ENCODE data around the gene CDC42BPA.
A peak's percentile ranks its signal among the peaks of the same experiment; 100 is the strongest.
"Not testable (repeated sequence)": the region's sequence is repeated elsewhere in the genome, so short reads cannot be mapped to it uniquely, and the experiment has no call there.

Gene CDC42BPA, protein sequence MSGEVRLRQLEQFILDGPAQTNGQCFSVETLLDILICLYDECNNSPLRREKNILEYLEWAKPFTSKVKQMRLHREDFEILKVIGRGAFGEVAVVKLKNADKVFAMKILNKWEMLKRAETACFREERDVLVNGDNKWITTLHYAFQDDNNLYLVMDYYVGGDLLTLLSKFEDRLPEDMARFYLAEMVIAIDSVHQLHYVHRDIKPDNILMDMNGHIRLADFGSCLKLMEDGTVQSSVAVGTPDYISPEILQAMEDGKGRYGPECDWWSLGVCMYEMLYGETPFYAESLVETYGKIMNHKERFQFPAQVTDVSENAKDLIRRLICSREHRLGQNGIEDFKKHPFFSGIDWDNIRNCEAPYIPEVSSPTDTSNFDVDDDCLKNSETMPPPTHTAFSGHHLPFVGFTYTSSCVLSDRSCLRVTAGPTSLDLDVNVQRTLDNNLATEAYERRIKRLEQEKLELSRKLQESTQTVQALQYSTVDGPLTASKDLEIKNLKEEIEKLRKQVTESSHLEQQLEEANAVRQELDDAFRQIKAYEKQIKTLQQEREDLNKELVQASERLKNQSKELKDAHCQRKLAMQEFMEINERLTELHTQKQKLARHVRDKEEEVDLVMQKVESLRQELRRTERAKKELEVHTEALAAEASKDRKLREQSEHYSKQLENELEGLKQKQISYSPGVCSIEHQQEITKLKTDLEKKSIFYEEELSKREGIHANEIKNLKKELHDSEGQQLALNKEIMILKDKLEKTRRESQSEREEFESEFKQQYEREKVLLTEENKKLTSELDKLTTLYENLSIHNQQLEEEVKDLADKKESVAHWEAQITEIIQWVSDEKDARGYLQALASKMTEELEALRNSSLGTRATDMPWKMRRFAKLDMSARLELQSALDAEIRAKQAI (N-terminal part only)

DNA sequence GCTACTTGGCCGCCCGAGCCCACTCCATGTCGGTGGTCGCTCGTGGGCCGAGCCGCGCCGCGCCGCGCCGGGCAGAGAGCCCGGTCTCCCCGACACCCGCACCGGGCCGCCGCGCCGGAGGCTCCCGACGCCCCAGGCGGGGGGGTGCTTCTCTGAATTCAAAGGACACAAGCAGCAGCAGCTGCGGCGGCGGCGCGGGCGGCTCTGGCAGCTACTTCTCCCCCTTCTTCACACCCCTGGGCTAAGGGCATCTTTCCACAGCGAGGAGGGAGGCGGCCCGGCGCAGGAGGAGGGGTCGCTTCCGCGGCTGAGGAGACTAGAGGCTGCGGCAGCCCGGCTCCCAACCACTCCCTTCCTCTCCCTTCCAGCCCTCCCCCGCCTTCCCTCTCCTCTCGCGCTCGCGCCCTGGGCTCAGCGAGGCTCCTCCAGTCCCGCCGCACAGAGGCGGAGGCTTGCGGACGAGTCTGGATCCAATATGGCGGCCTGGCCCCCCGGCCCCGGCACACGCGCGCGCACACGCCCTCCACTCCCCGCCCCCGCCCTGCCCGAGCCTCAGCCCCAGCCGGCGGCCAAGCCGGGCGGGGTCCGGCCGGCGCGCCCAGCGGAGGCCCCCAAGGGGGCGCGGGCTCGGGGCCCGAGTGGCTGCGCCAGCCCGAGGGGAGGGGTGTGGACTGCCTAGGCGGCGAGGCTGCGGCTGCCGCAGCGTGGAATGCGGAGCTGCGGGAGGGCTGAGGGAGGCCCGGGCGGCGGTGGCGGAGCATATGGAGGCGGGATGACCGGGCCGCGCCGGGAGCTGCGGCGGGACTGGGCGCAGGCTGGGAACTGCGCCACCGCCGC is at the start of gene CDC42BPA:
CDC42BPA (minus strand) TSS at position 477 of the 837 bp plus-strand sequence. CDS start 1,310 bp downstream, outside the sequence.
- DNase-seq, result peak; percentile 48

DNA sequence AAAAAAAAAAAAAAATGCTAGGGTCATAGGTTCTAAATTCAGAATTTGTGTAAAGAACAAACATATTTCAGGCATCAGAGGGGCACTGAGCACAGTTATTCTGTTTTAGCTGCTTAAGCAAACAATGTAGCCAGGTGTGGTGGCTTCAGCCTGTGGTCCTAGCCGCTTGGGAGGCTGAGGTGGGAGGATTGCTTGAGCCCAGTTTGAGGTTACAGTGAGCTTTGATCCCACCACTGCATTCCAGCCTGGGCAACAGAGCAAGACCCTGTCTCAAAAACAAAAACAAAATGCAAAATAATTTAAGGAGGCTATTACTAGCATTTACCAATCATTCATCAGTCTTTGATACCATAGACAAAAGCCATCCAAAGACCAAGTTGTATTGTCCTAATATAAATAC is 49.7 kb upstream of the CDC42BPA start:
- no peak for DNase-seq

DNA sequence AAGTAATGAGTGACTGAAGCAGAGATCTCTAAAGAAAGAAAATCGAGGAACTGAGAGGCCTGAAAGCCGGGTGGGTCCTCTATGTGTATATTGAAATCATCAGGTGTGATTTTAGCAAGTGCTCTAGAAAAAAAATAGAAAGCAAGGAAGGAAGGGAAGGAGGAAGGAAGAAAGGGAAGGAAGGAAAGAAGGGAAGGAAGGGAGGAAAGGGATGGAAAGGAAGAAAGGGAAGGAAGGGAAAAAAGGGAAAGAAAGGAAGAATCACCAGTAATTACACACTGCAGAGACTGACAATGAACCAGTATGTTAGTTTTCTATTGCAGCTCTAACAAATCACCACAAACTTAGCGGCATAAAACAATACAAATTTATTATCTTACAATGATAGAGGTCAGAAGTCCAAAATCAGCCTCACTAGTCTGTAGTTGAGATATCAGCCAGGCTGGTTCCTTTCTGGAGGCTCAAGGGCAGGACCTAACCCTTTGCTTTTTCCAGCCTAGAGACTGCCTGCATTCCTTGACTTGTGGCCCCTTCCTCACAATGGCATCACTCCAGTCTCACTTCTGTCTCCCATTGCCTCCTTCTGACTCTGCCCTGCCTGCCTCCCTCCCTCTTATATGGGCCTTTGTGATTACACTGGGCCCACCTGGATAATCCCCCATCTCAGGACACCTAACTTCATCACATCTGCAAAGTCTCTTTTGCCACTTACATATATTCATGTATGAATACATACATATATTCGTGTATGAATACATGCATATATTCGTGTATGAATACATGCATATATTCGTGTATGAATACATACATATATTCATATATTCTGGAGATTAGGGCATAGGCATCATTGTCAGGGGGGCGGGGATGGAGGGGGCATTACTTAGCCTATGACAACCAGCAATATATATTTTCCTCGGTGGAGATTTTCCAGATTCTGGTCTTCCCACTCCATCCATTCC is 47.5 kb upstream of the CDC42BPA start:
- DNase-seq, result no peak

DNA sequence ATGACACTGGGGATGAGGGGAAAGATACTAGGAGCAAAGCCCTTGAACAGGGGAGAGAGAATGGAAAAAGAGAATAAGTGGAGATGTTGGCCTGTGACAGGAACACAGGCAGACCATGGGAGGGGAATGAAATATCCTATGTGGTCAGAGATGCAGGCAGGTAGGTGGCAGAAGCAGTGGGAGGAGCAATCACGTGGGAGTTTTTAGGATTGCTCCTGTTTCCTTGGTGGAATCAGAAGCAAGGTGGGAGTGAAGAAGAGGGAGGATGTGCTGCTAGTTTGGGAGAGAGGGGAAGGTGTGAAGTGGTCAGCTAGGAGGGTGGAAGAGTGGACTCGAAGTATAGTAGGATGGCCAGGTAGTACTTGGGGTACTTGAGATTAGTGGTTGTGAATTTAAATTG is 46.4 kb upstream of the CDC42BPA start:
- DNase-seq, result no peak

DNA sequence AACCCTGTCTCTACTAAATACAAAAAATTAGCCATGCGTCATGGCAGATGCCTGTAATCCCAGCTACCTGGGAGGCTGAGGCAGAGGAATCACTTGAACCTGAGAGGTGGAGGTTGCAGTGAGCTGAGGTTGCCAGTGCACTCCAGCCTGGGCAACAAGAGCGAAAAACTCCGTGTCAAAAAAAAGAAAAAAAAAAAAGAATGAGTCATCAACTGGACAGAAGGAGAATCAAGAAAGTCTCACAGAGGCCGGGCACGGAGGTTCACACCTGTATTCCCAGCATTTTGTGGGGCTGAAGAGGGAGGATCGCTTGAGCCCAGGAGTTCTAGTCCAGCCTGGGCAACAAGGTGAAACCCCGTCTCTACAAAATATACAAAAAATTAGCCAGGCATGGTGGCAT is 45.5 kb upstream of the CDC42BPA start:
- DNase-seq, result no peak

DNA sequence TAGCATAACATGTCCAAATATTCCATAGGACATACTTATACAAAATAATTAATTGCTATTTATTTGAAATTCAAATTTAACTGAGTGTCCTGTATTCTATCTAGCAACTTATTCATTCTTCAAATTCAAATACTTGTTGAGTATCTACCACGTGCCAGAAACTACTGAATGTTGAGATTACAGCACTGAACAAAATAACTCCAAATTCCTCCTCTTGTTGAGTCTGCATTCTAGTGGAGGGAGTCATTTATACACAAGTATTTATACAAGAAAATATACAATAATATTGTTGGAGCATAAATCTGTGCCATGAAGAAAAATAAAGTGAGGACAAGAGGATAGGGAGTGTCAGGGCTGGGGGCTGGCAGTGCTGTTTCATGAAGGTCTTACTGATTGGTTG is 43.7 kb upstream of the CDC42BPA start:
- DNase-seq, result no peak

DNA sequence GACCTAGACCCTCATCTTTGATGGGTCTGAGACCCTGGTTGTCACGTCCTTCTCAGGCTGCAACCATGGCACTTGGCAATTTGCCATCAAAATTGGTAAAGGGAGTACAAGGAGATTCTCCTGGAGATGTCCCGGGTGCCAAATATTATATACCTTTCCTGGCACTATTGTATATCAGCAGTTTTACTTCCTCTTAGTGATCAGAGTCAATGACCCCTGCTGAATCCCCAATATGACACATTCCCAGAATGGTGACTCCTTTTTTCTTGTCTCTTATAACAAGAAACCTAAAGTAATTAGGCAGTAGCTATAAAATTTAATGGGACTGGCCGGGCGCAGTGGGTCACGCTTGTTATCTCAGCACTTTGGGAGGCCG is 39.6 kb upstream of the CDC42BPA start:
- no peak for DNase-seq

DNA sequence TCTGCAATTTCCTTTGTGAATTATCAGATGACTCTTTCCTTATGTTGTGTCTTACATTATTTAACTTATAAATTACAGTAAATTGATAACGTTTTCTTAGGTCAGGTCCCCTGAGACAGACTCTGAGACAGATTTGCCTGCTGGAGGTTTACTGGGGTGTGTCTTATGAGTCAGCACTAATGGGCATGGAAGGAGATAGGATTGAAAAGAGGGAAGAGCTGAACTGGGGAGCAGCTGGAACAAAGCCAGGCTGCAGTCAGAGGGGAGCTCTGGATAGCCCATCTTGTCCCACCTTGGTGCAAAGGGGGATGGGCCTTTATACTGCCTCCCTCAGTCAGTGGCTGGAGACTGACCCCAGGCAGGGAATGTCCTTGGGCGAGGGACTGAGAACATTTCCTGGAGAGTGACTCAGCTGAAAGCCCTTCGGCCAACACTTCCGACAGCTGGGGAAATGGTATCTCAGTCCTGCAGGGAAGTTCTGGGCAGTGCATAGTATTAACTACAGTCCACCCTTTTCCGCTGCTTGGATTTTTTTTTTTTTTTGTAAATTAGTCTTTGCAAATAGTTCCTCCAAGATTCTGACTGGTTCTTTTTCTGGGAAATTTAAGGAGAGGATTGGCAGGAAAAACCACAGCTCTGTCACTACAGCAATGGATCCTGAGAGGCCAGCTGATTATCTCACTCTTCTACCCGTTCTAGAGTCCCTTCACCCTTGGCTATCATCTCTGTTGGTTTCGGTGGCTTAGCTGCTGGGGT is 39.1 kb upstream of the CDC42BPA start:
- no peak for DNase-seq

DNA sequence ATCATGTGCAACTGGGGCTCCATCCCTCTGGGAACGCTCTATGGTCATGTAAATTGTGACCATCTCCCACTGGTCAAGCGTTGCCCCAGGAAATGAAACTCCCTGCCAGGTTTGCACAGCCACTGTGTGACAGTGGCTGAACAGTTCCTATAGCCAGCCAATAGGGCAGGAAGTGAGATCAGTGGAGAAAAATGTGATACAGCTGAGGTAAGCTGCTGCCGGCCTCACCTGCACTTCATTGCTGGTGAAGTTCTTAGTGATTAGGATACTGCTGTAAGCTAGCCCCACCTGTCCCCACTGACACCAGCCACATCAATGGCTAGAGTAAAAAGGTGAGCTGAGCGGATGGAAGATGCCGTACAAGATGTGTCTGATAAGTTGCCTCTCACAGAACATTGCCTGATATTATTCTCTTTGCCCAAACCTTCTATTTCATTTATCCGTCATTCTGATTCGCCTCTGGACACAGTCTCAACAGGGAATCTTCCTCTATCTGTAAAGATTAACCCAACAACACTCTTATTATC is 38.4 kb upstream of the CDC42BPA start:
- no peak for DNase-seq

DNA sequence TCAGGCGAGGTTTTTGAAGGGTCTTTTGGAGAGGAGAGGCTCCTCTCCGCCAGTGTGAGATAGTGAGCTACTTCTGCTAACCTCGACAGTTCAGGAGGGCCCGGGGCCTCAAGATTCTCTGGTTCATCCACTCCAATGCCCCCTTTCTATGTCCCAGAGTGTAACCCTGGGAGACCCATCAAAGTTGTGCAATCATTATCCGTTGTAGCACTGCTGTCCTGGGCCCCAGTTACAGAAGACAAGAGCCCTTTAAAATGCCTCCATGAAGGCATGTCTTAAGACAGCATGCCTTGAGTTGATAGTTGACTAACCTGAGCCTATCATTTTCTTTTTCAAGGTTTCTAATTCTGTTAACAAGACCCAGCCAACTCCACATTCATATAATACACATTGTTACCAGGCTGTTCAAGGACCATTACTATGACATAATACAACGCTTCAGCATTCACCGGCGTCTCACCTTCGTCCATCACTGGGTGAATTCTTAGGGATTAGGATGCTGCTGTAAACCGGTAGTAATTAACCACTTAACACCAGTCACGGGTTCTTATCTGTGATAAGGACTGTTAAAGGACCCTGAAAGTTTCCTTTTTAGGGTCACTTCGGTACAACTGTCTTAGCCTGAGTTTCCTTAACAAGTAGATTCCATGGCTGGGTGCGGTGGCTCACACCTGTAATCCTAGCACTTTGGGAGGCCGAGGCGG is 37.4 kb upstream of the CDC42BPA start:
- no peak for DNase-seq

DNA sequence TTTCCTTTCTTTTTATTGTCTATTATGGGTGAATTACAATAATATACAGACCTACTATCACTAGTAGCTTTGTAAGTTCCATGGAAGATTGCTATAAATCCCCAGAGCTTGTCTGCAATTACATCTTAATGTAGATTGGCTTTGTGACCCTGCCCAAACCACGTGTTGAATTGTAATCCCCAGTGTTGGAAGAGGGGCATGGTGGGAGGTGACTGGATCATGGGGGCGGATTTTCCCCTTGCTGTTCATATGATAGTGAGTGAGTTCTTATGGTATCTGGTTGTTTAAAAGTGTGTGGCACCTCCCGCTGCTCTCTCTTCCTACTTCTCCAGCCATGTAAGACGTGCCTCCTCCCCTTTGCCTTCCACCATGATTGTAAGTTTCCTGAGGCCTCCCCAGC is 34.9 kb upstream of the CDC42BPA start:
- DNase-seq, result no peak

DNA sequence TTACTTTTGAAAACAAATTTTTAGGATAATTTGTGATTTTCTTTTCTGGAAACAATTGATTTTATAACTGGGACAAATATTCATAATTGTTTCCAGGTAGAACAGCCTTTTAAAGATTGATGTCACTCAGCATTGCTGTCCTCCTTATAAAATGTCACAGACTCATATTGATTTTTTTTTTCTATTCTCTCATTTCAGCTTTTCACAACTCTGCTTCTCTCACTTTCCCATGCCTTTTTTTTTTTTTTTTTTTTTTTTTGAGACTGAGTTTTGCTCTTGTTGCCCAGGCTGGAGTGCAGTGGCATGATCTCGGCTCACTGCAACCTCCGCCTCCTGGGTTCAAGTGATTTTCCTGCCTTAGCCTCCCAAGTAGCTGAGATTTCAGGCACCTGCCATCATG is 33.9 kb upstream of the CDC42BPA start:
- DNase-seq, result not testable (repeated sequence)

DNA sequence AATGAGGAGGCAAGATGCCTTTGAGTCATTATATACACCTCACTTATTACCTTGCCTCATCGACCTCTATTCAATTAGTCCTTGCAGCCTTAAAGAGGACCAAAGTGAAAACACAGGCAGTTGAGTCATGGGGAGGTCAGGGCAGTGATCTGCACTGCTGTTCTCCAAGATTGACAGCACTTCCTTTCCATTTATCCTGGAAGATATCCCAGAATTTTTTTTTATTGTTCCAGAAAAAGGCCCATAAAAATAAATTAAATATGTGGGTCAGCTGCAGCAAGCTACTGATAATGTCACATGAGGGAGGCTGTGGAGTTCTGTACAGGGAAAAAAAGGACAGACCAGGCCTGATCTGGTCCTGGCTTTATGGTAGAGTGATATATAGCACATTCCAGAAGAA is 33.2 kb upstream of the CDC42BPA start:
- DNase-seq, result no peak

DNA sequence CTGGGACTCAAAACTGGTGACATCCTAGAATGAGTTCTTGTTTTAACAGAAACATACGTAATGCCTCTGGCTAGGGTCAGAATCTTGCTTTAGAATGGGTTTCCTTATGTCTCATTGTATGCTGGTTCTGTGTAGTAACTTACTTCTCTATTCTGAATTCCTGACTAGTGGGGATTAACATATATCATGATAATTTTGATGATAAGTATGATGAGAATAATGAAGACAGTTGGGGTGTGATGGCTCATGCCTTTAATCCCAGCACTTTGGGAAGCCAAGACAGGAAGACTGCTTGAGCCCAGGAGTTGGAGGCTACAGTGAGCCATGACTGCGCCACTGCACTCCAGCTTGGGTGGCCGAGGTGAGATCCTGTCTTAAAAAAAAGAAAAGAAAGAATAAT is 31.7 kb upstream of the CDC42BPA start:
- DNase-seq, result no peak

DNA sequence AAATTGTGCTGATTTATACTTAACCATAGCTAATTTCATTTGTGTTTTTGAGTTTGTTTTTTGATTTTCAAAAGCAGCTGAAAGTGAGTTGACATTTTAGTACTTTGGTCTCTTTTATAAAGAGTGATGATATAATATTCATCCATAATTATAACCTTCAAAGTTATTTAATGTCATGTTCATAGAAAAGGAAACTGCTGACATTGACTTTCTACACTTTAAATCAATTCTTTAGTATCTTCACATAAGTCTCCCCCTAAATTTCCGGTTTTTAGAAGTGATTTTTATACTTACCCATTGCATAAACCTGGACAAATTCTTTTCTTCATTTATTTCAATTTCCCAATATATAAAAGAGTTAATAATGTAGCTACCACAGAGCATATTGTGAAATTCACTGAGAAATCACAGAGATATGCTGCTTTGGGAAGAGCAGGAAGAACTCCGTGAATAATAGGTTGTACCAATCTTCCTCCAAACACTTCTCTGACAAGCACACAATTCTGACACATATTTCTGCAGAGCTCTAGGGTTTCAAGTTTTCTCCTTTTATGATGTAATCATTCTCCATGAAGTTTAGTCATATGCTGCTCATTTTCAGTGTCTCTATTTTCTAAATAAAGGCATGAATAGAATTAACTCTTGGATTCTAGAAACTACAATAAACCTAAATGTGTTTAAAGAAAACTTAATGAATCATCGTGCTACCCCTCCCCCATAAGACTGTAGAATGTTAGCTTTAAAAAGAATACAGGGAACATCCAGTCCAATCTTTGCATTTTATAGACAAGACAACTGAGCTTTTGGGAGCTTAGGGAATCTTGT is 25.6 kb upstream of the CDC42BPA start:
- no peak for DNase-seq

DNA sequence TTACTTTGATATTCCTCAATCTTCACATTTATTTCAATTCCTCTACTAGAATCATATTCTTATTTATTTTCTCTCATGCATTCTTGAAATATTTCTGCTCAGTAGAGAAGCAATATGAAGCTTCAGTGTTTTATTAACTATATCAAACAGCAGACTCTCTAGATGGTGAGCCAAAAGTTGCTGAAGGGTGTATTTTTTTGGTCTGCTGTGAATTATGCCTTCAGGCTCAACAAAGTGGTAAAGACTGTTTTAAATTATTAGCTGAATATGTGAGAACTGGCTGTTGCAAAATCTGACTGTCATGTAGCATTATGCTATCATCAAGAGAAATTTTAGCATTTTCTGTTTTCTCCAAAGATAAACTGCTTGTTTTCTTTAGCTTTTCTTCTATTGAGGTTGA is 24.9 kb upstream of the CDC42BPA start:
- DNase-seq, result no peak

DNA sequence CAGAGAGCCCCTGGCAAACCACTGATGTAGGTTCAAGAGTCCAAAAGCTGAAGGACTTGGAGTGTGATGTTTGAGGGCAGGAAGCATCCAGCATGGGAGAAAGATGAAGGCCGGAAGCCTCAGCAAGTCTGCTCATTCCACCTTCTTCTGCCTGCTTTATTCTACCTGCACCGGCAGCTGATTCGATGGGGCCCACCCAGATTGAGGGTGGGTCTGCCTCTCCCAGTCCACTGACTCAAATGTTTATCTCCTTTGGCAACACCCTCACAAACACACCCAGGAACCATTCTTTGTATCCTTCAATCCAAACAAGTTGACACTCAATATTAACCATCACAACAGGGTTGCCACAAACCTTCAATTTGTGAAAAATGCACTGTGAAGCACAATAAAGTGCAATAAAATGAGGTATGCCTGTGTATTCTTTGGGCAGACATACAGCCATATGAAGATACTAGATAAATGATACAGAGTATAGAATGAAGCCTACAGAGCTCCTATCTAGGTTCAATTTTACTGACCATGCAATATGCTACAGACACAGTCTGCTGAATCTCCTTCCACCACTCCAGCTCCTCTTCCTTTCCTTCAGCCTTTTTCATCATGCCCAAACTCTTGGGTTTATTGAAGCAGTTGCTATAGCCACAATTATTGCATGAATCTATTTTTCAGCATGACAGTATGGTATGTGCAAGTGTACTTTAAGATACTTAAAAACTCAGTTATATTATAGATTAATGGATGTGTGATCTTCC is 24.0 kb upstream of the CDC42BPA start:
- DNase-seq, result no peak

DNA sequence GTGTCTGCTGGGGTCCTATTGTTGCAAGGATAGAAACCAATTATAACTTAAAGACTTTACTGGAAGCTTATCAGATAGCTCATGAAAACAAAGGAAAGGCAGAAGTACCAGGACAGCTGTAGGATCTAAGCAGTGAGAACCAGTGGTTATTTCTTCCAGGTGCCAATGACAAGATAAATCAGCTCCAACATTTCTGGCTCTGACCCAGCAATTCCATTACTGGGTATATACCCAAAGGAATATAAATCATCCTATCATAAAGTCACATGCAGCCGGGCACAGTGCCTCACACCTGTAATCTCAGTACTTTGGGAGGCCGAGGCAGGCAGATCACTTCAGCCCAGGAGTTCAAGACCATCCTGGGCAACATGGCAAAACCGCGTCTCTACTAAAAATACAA is 17.8 kb upstream of the CDC42BPA start:
- DNase-seq, result not testable (repeated sequence)
